GM18520 (cell line): ENCODE measurements around the gene RPP38.

Source experiments
- ATAC-seq: cut with Tn5 transposase; IDR thresholded peaks from one replicate; pipeline ENCODE4 v1.9.1; 2021; ENCODE audit not compliant: unreplicated experiment

RPP38 gene

DNA sequence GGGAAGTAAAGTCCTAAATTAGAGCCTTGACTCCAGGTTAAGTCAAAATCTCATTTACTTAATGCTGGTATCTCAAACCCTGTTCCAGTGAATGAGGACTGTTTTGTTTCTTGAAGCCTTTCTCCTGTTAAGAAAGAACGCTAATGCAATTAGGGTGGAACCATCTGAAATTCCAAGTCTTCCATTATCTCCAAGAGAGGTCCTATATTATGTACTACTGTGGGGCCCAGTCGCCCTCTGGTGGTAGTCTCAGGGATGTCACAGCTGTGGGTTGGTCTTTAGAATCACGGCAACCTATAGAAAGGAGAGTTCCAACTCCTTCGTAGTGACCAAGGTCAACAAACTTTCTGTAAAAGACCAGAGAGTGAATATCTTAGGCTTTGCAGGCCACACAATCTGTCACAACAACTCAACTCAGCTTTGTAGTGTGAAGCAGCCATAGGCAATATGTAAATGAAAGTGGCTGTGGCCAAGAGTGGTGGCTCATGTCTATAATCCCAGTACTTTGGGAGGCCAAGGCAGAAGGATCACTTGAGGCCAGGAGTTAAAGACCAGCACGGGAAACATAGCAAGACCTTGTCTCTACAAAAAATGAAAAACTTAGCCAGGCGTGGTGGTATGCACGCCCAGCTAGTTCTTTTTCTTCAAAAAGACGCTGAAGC, 9.3 kb downstream of the RPP38 start:
- ATAC-seq: no peak

DNA sequence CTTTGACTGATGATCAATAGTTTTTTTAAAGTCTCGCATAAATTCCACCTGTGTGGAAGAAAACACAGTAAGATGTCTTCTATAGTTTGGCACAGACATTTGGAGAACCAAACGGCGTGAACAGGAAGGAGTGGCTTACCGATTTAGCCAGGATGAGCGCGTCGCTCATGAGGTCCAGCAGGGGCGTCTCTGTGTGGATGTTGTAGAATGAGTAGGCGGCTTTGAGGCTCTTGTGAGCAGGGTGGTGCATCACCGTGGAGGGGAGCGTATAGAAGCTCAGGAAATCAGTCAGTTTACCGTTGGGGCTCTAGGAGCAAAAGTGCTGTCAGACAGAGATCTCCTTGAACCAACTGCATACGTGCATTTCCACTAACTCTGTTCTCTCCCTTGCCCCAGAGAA, 15.5 kb downstream of the RPP38 start:
- no peak for ATAC-seq

DNA sequence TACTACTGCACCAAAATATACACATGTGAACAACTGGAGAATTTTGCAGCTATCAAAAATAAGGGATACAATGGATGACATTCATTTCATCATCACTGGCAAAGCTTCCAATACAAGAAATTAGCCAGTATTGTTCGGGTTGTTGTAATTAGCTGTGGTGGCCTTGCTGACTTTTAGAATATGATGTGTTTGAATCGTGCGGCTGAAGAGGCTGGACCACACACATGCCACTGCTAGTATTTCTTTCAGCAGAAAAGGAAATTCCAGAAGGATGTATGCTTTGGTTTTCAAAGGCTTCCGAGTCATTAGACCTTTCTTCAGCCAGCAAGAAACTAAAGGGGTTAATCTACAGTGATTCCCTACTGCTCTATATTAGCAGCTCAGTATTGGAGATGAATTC, 16.6 kb downstream of the RPP38 start:
- ATAC-seq: no peak

DNA sequence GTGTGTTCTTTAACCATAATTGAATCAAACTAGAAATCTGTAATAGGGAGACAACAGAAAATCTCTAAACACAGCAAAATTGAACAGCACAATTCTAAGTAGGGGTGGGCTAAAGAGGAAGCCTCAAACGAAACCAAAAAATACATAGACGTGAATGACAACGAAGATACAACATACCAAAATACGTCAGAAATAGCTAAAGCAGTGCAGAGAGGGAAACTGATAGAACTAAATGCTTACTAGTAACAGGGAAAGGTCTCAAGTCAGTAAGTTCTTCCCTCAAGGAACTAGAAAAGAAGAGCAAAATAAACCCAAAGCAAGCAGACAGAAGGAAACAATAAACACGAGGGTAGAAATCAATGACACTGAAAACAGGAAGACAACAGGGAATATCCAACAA, 19.1 kb downstream of the RPP38 start:
- no peak for ATAC-seq

DNA sequence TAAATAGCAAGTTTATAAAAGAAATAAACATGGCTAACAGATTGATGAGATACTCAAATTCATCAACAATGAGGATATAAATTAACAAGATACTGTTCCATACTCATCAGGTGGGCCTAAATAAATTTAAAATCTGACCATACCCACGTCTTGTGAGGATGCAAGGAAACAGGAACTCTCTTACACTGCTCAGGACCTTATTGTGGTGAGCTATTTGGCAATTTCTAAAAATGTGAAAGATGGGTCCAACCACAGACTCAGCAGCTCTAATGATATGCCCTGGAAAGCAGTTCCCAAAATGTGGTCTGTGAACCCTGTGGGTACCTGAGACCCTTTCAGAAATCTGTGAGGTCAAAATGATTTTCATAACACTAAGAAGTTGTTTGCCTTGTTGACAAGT, 21.5 kb downstream of the RPP38 start:
- ATAC-seq: no peak

DNA sequence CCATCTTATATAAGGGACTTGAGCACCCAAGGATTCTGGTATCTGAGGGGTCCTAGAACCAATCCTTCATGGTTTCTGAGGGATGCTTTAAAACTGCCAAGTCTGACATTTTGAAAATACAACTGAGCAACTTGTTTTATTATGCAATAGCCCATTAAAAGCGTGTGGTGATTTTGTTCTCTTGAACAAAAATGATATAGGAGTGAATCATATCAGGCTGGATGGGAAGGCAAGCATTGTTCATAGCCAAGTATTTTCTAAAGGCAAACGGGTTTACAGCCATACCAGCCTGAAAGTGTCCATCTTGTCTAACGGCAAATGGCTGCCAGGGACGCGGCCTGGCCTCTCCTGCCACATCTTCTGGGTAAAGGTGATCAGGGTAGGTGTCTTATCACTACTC, 23.4 kb downstream of the RPP38 start:
- ATAC-seq: no peak

DNA sequence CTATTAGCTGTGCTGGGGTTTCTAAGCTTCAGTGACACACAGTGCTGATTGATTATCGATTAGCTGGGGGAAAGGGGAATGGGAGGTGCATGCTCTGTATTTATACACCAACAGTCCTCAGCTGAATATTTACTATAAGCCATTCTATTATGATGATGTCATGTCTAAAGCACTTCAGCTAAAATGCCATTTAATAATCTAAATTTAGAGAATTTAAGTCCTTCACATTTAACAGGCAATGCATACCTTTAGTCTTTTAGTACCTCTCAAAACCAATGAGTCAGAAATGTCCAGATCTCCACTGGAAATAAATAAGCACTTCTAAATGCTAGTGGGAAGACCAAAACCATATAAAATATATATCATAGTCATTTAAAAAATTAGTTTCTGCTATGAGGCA, 24.6 kb downstream of the RPP38 start:
- no peak for ATAC-seq

DNA sequence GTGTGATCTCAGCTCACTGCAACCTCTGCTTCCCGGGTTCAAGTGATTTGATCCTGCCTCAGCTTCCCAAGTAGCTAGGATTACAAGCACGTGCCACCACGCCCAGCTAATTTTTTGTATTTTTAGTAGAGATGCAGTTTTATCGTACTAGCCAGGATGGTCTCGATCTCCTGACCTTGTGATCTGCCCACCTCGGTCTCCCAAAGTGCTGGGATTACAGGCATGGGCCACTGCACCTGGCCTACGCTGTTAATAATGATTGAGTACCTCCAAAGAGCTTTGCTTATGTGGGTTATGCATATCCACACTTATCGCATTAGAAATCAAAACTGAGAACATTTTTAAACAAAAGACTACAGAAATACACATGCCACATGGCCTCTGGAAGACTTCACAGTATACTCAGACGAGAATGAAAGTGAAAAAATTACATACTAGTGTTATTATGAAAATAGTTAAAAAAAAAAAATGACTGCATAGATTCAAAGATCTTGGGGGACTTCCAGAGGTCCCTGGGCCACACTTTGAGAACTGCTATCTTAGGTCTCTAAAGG, 25.4 kb downstream of the RPP38 start:
- peak; percentile 95 for ATAC-seq

DNA sequence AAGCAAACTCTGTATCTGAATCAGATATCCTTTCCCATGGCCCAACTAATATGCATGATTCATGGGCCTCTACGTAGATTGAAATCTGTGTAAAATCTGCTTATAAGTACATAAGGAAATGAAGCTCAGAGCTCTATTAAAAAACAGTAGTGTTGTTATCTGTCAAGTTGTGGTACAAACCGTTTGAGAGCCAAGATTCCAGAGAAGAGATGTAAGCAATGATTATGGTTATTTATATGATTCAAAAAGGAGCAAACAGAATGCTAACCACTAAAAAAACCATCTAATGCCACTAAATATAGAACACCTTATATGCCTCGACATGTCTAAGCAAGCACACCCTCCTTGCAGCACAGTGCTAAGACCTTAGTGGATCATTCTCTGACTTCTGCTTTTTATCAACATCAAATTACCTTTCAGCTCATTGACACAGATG, 26.6 kb downstream of the RPP38 start:
- ATAC-seq: no peak

DNA sequence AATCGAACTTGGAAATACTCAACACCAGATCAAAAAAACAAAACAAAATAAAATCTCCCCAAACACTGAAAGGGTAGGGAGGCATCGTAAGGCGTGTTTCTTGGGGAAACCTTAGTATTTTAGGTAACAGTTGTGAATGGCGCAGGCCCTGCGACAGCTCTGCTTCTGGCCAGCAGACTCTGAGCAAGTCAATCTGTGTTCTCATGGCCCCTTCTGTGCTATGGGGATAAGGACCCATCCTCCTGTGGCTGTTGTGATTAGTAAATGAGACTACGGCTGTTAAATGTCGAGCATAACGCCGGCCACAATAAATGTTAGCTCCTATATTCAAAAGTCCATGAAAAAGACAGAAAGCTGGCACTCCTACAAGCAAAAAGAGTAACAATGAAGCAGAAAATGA, 27.0 kb downstream of the RPP38 start:
- no peak for ATAC-seq

DNA sequence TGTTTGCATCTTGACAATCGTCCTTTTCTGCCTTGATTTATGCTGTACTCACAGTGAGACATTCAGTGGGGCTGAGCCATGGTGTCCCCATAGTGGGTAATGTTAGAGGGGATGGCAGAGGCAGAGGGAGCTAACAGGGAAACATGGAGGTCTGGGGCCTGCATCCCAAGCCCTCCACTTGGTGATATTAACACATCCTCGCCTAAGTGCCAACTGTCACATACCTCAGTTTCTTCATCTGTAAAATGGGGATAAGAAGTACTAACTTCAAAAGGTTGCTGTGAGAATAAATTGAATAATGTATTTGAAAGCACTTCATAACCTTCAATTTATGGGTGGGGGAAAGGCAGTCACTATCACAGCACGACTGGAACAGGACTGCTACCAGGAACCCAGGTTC, 27.8 kb downstream of the RPP38 start:
- ATAC-seq: no peak

DNA sequence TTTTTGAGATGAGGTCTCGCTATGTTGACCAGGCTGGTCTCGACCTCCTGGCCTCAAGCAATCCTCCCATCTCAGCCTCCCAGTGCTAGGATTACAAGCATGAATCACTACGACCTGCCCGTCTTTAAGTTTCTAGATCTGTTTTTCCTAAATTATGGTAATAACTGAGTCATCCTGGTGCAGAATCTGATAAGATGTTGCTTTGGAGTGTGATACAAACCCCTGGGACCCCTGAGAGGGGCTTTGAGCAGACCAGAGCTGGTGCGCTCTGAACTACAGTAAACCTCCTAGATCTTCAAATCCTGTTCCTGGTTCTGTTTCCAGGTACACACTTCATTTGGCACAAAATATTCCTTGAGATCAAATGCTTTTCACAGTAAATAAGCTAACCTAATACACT, 34.2 kb downstream of the RPP38 start:
- no peak for ATAC-seq

DNA sequence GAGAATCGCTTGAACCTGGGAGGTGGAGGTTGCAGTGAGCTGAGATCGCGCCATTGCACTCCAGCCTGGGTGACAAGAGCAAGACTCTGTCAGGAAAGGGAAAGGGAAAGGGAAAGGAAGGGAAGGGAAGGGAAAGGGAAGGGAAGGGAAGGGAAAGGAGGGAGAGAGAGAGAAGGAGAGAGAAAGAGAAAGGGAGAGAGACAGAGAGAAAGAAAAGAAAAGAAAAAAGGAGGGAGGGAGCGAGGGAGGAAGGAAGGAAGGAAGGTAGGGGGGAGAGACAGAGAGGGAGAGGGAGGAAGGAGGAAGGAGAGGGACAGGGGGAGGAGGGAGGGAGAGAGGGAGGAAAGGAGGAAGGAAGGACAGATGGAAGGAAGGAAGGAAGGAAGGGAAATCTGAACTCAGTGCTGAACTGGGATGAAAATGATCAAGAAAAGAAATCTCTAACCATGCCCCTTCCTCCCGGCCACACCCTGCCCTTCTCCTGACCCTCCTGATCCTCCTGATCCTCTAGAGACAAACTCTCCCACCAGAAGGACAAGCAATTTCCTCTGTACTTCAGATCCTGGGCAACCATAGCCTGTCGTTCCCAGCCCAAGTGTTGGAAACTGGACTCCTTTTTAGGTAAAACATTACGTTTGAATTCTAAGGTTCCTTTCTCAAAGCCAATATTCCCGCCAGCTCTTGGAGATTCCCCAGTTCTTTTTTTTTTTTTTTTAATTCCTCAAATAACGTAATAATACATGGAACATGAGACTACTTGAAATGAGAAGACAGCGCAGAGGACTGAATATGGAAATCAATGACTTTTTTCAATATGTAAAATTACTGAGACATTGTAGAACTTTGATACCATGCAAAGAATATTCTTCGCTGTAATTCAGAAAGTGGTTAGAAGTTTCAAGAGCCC, 39.2 kb downstream of the RPP38 start:
- no peak for ATAC-seq

DNA sequence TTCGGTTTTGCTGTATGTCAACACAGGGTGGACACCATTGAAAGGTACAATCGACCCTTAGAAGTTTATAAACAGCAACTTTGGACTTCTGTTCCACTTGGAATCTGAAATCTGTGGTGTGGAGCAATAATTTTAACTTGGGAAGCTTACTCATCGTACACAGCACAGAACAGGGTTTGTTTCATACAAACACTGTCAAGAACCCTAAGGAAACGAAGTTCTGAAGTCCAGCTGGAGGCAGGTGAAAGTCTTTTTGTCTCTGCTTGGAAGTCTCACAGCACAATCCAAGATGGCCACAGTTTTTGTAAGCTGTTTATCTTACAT, 39.8 kb downstream of the RPP38 start:
- no peak for ATAC-seq

DNA sequence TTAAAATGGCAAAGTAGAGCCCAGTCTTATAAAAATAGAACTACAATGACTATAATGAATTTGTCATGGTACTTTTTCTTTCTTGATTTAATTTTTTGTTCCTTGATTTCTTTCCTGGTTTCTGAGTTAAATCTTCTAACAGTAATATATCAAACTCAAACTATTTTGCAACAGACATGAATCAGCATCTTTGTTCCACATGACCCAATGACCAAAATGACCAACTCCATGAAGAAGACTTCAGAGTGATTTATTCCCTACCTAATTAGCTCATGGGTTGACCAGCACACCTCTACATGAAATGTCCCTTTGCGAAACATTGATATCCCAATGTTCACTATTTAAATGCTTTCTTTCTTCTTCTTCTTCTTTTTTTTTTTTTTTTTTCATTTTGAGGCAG, 40.5 kb downstream of the RPP38 start:
- no peak for ATAC-seq

DNA sequence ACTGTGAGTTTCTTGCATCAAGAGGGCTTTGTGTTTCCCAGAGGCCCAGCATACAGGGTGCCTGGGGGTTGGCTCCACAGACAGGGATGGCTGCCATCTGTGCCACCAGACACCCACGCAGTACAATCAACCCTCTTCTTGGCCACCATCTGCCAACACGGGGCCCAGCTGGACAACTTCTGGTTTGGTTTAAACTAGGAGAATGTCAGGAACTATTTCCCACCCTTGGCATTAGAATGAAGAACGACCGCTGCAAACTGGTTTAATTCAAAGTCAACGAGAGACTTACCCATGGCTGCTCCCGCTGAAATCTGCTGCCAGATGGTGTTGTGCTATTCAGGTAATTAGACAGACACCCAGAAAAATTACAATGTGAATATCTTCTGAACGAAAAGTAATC, 43.5 kb downstream of the RPP38 start:
- ATAC-seq: no peak

DNA sequence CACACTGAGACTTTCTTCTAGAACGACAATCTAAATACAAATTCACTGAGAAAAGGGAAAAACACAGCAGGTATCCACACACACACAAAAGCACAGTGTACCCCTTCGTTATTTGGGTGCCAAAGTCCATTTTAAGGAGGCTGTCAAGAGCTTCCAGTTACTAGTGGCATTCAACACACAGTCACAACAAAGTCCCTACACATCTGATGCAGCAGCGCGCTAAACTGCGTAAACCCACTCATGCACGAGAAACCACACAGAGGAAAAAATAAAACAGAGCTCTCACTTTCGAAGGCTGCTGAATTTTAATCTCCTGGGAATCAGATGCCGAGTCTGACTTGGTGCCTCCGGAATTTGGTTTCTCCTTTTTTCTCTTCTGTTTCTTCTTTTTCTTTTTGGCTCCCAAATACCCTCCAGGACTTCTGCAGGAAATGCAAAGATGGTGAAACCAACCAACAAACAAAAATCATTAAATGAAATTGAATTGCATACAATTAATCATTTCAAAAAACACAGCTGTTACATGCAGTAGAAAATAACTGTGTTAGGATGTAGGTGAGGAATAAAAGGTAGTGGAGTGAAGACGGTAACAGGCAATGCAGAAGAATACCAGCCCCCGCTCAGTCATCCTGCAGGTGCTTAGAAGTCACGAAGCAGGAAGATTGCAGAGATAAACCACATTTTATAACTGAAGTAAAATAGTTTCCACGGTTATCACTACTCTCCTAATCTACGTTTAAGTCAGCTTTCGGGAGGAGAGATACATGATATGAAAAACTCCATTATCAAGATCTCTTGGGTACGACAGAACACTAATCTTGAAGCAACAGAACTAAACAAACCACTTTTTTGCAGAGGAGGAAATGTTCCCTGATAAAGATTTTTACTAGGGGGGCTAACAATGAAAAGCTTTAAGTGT, 44.2 kb downstream of the RPP38 start:
- ATAC-seq: peak; percentile 71

DNA sequence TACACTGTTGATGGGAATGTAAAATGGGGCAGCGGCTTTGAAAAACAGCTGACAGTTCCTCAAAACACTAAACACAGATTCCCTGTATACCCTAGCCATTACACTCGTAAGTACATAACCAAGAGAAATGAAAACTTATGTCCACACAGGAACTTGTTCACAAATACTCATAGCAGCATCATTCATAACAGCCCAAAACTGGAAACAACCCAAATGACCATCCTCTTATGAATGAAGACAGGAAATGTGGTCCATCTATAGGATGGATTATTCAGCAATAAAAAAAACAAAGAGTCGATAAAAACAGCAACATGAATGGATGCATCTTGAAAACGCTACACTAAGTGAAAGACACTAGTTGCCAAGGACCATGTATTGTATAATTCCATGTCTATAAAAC, 47.6 kb downstream of the RPP38 start:
- ATAC-seq: no peak

DNA sequence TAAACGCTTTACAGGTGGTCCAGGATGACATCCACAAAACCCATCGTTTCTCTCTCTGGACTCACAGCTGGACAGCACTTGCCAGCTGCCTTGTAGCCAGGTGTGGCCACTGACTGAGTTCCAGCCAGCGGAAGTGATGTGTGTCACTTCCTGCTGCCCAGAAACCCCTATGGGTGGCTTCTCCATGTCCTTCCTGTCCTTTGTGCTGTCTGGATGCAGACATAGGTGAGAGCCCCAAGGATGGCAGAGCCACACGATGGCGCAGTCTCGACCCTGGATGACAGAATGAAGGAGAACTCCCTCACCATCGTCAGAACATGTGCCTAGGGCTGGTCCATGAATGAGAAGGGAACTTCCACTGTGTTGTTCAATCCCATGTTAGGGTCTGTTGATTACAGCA, 49.2 kb downstream of the RPP38 start:
- ATAC-seq: no peak

DNA sequence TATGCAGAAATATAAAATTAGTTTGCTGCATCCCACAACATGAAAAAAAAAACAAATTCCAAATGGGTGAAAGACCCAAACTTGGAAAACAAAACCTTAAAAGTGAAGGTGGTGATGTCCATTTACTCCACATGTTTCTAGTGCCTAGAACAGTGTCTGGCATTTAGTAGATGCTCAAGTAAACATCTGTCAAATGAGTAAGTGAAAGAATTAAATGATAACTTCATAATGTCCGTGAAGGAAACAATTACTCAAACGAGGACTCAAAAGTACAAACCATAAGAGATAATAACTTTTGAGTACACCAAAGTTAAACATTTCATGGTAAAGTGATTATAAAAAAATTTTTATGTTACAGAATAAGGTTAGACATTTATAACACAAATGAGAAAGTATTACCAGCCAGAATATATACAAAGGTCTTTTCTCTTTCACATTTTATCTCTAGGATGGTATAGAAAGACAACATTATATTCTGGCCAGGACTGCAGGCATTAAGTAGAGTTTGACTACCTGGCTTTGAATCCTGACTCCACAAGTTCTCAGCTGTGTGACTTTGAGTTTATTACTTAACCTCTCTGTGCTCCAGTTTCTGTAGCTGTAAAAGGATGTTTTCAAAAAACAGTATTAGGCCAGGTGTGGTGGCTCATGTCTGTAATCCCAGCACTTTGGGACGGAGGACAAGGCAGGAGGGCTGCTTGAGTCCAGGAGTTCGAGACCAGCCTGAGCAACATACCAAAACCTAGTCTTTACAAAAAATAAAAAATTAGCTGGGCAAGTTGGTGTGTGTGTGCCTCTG, 50.6 kb downstream of the RPP38 start:
- no peak for ATAC-seq
